22Rv1 (cell line): Measurements from ENCODE around the gene PCDHA2.
"Not testable (repeated sequence)": the region's sequence is repeated elsewhere in the genome, so short reads cannot be mapped to it uniquely, and the experiment has no call there.

Experiments used
- H3K27ac ChIP-seq: fragments of 450-650 bp; 2 replicates; pipeline ENCODE4 v1.5.1; 2017
- ZFX ChIP-seq: fragments of 450-650 bp; IDR thresholded peaks from 2 replicates; pipeline ENCODE4 v1.6.1; 2017; ENCODE audit warnings: antibody characterized with exemption, borderline replicate concordance
- TF ChIP-seq, protein P1 (sequence below): fragments of 450-650 bp; IDR thresholded peaks from 2 replicates; pipeline ENCODE4 v1.5.1; 2017; ENCODE audit warnings: mild to moderate bottlenecking

The PCDHA2 gene

DNA sequence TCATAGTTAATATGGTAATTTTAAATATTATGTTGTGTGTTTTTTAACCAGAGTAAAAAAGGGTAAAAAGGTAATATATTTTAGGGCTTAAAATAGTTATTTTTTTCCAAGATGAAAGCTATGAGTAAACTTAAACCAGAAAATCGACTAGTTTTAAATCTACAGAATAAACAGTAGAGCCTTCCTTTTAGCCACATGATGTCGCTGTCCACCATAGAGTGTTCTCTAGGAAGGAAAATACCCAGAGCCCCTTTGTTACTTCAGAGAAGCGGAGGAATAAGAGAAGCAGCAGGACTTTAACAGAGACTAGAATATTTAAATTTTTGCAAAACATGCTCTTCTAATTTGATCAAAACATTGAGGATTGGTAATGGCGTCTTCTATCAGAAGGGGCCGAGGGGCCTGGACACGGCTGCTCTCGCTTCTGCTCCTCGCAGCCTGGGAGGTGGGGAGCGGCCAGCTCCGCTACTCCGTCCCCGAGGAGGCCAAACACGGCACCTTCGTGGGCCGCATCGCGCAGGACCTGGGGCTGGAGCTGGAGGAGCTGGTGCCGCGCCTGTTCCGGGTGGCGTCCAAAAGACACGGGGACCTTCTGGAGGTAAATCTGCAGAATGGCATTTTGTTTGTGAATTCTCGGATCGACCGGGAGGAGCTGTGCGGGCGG, at the start of gene PCDHA2:
Gene PCDHA2 (plus strand): TSS at position 258 of the 664 bp plus-strand sequence.
- peak within 1 kb of the TSS; percentile 53 for H3K27ac ChIP-seq
- TF ChIP-seq, protein P1, sequence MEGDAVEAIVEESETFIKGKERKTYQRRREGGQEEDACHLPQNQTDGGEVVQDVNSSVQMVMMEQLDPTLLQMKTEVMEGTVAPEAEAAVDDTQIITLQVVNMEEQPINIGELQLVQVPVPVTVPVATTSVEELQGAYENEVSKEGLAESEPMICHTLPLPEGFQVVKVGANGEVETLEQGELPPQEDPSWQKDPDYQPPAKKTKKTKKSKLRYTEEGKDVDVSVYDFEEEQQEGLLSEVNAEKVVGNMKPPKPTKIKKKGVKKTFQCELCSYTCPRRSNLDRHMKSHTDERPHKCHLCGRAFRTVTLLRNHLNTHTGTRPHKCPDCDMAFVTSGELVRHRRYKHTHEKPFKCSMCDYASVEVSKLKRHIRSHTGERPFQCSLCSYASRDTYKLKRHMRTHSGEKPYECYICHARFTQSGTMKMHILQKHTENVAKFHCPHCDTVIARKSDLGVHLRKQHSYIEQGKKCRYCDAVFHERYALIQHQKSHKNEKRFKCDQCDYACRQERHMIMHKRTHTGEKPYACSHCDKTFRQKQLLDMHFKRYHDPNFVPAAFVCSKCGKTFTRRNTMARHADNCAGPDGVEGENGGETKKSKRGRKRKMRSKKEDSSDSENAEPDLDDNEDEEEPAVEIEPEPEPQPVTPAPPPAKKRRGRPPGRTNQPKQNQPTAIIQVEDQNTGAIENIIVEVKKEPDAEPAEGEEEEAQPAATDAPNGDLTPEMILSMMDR, result peak; percentile 71
- TF ChIP-seq ZFX, result no peak

DNA sequence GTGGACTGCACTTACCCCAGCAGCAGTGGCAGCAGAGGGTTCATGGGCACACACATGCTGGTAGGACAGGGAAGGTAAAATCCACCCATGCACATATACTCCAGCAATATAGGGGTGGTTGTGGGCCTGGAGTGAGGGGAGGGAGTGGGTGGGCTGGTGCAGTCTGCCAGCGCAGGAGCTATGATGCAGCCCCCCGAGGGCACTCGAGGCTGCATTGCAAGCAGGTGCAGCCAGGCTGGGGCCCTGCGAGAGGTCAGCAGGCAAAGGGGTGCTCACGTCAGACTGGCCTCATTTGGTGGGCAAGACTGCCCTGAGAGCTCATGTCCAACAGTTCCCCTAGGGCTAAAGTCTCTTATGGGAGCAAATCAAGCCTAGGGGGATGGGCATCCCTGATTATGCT, 41.1 kb upstream of the PCDHA2 start:
- TF ChIP-seq ZFX, result no peak
- TF ChIP-seq, protein P1, result no peak
- H3K27ac ChIP-seq, result no peak overlapping the region

DNA sequence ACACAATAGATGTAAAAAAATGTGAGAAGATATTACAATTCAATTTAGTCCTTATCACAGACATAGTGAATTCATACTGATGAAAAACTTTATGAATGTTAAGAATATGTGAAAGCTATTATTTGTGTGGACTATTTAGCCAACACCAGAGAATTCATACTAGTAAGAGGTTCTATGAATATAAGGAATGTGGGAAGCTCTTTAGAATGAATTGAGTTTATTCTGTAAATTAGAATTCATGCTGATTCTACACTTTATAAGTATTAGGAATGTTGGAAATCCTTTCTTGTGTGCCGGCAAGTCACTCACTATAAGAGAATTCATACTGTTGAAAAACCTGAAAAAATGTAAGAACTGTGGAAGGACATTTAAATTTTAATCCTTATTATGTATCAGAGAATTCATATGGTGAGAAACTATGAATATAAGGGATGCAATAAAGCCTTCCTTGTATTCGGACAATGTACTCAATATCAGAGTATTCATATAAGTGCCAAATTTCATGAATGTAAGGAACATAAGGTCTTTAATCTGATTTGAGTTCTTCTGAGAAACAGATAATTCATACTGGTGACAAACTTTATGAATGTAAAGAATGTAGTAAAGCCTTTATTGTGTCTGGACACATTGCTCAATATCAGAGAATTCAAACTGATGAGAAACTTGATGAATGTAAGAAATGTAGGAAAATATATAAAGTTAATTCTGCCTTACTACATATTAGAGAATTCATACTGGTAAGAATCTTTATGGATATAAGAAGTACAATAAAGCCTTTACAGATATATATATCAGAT, 30.3 kb upstream of the PCDHA2 start:
- TF ChIP-seq ZFX, result no peak
- TF ChIP-seq, protein P1, result no peak

DNA sequence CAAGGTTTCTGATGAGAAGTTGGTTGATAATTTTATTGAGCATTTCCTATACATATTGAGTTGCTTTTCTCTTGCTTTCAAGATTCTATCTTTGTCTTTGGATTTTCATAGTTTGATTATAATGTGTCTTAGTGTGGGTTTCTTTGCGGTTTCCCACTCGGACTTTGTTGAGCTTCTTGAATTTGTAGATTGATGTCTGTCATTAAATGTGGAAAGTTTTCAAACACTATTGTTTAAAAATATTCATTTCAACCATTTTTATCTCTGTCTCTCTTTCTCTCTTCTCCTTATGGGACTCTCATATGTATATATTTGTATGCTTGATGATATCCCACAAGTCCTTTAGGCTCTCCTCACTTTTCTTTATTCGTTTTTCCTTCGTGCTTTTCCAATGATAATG, 27.2 kb upstream of the PCDHA2 start:
- TF ChIP-seq ZFX, result no peak
- TF ChIP-seq, protein P1, result no peak
- H3K27ac ChIP-seq, result no peak overlapping the region

More for the DNA sequence above, 30.3 kb upstream of the PCDHA2 start:
- H3K27ac ChIP-seq, result no peak overlapping the region

DNA sequence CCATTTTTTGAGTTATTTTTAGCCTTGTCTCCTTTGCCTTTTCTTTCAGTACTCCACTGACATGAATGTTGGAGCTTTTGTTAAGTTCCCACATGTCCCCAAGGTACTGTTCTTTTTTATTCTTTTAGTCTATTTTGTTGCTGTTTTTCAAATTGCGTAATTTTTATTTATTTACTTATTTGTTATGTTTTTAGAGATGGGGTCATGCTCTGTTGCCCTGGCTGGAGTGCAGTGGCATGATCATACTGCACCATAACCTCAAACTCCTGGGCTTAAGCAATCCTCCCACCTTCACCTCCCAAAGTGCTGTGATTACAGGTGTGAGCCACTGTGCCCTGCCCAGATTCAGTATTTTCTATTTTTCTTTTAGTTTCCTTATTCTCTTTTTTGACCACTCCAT, 14.1 kb upstream of the PCDHA2 start:
- no peak overlapping the region for H3K27ac ChIP-seq
- TF ChIP-seq, protein P1, result no peak
- no peak for TF ChIP-seq ZFX

DNA sequence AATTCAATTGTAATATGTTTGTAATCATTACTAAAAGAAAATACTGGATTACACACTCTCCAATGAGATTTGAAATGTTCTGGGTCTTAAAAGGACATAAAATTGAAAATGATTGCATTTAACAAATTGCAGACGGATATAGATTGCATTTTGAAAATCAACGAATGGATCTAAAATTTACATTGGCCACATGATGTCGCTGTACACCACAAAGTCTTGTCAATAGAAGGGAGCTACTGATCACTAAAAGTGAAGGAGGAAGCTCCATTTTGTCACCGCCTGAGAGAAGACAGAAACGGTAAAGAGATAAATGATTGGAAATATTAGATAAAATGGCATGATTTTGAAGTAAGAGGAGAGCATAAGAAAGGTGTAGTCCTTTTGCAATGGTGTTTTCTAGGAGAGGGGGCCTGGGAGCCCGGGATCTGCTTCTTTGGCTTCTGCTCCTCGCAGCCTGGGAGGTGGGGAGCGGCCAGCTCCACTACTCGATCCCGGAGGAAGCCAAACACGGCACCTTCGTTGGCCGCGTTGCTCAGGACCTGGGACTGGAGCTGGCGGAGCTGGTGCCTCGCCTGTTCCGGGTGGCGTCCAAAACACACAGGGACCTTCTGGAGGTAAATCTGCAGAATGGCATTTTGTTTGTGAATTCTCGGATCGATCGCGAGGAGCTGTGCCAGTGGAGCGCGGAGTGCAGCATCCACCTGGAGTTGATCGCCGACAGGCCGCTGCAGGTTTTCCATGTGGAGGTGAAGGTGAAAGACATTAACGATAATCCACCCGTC, 8.6 kb upstream of the PCDHA2 start, which contains the start of gene PCDHA1:
Gene PCDHA1 (plus strand): TSS at position 236 of the 782 bp plus-strand sequence.
- TF ChIP-seq, protein P1, result peak; percentile 71
- TF ChIP-seq ZFX, result no peak
- H3K27ac ChIP-seq, result no peak within 1 kb of the TSS

DNA sequence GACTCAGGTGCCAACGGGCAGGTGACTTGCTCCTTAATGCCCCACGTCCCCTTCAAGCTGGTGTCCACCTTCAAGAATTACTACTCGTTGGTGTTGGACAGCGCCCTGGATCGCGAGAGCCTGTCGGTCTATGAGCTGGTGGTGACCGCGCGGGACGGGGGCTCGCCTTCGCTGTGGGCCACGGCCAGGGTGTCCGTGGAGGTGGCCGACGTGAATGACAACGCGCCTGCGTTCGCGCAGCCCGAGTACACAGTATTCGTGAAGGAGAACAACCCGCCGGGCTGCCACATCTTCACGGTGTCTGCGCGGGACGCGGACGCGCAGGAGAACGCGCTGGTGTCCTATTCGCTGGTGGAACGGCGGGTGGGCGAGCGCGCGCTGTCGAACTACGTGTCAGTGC, 7.2 kb upstream of the PCDHA2 start:
- not testable (repeated sequence) for H3K27ac ChIP-seq

DNA sequence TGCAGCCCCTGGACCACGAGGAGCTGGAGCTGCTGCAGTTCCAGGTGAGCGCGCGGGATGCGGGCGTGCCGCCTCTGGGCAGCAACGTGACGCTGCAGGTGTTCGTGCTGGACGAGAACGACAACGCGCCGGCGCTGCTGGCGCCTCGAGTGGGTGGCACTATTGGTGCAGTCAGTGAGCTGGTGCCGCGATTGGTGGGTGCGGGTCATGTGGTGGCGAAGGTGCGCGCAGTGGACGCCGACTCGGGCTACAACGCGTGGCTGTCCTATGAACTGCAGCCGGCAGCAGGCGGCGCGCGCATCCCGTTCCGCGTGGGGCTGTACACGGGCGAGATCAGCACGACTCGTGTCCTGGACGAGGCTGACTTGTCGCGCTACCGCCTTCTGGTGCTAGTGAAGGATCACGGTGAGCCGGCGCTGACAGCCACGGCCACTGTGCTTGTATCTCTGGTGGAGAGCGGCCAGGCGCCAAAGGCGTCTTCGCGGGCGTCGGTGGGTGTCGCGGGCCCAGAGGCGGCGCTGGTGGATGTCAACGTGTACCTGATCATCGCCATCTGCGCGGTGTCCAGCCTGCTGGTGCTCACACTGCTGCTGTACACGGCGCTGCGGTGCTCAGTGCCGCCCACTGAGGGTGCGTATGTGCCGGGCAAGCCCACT, 6.7 kb upstream of the PCDHA2 start:
- not testable (repeated sequence) for H3K27ac ChIP-seq
